GM19238 (cell line): ENCODE measurements around the gene HPX.
A peak's percentile ranks its signal among the peaks of the same experiment; 100 is the strongest.

Source experiments
- DNase-seq: peaks from one replicate; pipeline ENCODE4 v3.0.0; 2011; ENCODE audit warnings: low spot score; ENCODE audit not compliant: insufficient read length

The HPX gene, protein sequence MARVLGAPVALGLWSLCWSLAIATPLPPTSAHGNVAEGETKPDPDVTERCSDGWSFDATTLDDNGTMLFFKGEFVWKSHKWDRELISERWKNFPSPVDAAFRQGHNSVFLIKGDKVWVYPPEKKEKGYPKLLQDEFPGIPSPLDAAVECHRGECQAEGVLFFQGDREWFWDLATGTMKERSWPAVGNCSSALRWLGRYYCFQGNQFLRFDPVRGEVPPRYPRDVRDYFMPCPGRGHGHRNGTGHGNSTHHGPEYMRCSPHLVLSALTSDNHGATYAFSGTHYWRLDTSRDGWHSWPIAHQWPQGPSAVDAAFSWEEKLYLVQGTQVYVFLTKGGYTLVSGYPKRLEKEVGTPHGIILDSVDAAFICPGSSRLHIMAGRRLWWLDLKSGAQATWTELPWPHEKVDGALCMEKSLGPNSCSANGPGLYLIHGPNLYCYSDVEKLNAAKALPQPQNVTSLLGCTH

DNA sequence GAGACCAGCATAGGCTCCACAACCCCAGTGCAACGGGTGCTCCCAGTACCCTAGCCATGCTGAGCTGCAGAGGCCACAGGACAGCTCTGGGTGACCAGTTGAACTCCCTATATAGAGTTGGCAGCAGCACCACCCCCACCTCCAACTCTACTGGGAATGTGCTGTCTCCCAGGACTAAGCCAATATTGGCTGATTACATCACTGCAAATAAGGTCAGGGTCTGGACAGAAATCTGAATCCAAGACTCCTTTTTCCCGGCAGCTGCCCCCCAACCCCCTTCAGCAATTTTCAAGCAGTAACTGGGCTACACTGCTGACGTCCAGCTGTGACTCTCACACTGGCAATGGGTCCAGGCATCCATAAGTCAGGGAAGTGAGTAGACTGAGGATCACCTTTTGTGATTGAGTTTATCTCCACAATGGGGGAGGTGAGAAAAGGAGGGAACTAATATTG lies at the start of gene HPX:
TSS of gene HPX (minus strand) at position 82 of the 453 bp plus-strand sequence. CDS start at position 58, 24 bp downstream.
- no peak for DNase-seq

GRCh38 chr11:6489306-6489705 lies 48.5 kb upstream of the HPX start:
- no peak for DNase-seq

- no peak for DNase-seq
Measured at GRCh38 chr11:6488821-6489220, 48.0 kb upstream of the HPX start.

DNA sequence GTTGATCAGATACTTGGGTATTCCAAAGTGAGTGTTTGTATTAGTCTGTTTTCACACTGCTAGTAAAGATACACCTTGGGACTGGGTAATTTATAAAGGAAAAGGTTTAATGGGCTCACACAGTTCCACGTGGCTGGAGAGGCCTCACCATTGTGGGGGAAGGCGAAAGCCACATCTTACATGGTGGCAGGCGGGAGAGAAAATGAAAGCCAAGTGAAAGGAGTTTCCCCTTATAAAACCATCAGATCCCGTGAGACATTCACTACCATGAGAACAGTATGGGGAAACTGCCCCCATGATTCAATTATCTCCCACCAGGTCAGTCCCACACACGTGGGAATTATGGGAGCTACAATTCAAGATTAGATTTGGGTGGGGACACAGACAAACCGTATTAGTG lies 47.6 kb upstream of the HPX start:
- no peak for DNase-seq

GRCh38 chr11:6486938-6487337 lies 46.2 kb upstream of the HPX start:
- DNase-seq = no peak

- DNase-seq = no peak
Measured at GRCh38 chr11:6486256-6486655, 45.5 kb upstream of the HPX start.

- no peak for DNase-seq
Measured at GRCh38 chr11:6485661-6486060, 44.9 kb upstream of the HPX start.

DNA sequence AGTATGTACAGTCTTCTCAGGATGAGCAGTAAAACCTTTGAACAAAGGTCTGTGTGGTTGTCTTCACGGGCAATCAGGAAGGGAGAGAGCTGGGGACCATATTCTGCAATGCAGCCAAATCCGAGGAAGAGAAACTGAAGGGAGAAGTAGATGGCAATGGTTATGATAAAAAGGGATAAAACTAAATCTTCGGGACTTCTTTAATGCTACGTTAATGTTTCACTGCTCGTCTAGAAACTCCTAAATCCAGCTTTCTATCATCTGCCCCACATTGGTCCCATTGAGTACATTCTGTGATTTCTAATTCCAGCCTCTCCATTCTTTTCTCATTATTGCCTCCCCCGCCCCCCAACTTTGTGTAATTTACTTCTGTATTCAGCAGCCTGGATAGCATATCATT lies 42.2 kb upstream of the HPX start:
- DNase-seq = no peak

- no peak for DNase-seq
Measured at GRCh38 chr11:6482441-6482840, 41.7 kb upstream of the HPX start.

DNA sequence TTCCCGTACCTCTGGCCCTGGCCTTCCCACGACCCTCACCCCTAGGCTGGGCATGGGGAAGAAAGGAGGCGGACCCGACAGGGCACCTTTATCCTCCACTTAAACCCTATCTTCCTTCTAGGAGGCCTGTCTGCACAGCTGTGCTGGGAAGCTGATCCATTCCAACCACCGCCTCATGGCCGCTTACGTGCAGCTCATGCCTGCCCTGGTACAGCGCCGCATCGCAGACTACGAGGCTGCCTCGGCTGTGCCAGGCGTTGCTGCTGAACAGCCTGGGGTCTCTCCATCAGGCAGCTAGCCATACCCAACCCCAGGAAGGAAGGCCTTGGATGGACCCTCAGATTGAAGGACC lies 41.1 kb upstream of the HPX start:
- no peak for DNase-seq

- peak; percentile 99 for DNase-seq
Measured at GRCh38 chr11:6481012-6481923, 40.5 kb upstream of the HPX start, which contains the start of the genes ARFIP2 and TIMM10B. ARFIP2 (minus strand) TSS chr11:6481331; CDS start chr11:6480421, 910 bp downstream. TIMM10B (plus strand) TSS chr11:6481501; CDS start chr11:6481517, 16 bp downstream.

- DNase-seq = no peak
Measured at GRCh38 chr11:6480299-6480914, 39.6 kb upstream of the HPX start.

DNA sequence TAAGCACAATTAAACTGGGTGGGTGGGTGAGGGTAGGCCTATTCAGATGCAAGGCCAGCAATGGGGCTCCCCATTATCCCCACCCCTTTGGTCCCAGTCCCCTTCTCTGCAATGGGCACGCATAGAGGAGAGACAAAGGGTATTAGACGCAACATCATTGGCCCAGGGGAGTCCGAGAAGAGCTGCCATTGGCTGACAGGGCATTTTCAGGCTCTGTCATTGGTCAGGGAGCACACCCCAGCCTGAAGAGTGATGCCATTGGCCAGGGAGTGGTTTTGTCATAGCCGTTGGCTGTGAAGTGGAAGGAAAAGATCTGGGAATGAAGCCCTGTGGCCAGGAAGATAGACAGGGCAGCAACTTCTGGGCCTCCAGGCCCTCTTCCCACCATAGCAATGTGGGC lies 35.8 kb upstream of the HPX start:
- DNase-seq = no peak

DNA sequence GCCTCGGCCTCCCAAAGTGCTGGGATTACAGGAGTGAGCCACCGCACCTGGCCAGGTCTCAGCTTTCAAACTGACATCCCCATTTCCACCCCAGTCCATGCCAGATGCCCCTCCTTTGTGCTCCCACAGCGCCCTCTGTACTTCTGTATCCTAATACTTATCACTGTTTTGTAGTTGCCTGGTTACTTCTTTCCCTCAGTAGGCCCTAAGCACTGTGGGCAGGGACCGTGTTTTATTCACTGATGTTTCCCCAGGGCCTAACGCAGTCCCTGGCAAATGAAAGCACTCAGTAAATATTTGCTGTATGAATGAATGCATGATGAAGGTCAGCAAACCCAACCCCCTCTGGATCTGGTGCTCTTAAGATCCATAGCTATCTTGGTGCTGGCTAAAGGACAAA lies 35.1 kb upstream of the HPX start:
- DNase-seq = no peak

- no peak for DNase-seq
Measured at GRCh38 chr11:6474806-6475500, 34.2 kb upstream of the HPX start.

DNA sequence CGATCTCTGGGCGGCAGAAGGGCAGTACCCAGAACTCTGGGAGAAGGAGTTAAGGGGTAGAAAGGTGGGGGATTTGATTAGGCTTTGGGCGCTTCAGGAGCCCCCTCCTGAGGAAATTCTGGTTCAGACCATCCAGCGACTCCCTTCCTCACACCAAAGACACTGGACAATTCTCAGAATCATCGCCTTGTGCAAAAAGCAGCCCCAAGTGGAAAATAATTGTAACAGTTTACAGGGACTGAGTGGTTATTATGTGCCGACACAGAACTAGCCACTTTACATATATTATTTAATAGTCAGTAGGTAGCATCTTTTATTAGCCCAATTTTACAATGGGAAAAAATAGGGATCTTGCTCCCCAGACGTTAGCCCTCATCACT lies 33.6 kb upstream of the HPX start:
- DNase-seq = no peak

- peak; percentile 82 for DNase-seq
Measured at GRCh38 chr11:6473451-6474412, 32.9 kb upstream of the HPX start, which contains the start of gene TRIM3. TRIM3 (minus strand) TSS chr11:6473941; CDS start chr11:6465695, 8,246 bp downstream.

DNA sequence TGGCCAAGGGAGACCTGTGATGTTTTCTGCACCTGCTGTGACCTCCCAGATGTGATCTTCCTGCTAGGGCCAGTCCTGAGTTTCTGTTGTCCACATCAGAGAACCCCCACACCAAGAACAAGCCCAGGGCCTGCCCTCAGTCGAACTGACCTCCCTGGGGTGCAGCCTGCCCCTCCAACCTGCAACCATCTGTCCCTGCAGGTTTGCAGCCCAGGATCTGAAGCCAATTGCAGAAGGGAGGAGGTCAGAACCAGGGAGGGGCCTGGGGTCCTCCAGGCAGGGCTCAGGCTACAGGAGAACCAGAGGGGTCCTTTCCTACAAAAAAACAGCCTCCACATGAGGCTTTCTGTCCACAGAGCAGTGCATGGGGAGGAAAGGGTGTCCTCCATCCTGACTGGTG lies 32.1 kb upstream of the HPX start:
- DNase-seq = no peak

DNA sequence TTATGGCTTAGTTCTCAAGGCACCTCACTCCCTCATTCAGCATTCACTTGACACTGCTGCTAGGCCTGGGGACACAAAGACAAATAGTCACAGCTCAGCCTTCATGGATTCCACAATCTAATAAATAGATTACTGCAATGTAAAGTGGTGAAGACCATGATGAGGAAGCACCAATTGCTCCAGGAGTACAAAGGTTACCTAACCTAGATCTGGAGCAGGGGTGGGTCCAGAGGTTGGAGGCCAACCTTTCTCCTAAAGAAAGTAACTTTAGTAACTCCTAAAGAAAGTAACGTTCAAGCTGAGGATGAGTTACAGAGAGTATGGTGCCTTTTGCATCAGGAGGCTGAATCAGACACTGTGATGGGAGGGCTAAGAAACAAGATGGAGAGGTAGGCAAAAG lies 28.8 kb upstream of the HPX start:
- DNase-seq = no peak
